Mammary epithelial cell (primary cell): Measurements from ENCODE around the gene FAM217A.

Experiments used
- CTCF ChIP-seq, 2 donors: IDR thresholded peaks in 1 of 2; conservative IDR thresholded peaks in 1 of 2; 2 replicates each; pipeline ENCODE4 v1.5.1; 2011 to 2012; ENCODE audit warnings: inconsistent platforms in 2 of 2, low read length in 2 of 2, mild to moderate bottlenecking in 2 of 2, control low read depth in 1 of 2, low read depth in 1 of 2; ENCODE audit not compliant: insufficient read depth in 1 of 2; ENCODE audit errors: extremely low read depth in 1 of 2
- EZH2 ChIP-seq: IDR thresholded peaks from 2 replicates; pipeline ENCODE4 v1.6.1; 2012; ENCODE audit warnings: low read length, inconsistent platforms, borderline replicate concordance

- TF ChIP-seq CTCF (conservative IDR thresholded peaks at IDR 0.05 in 1 of 2, IDR thresholded peaks at IDR 0.05 in 1 of 2; ENCODE audit: extremely low read depth in 1 of 2, insufficient read depth in 1 of 2, low read depth in 1 of 2, low read length in 2 of 2): no peak
- no peak for TF ChIP-seq EZH2
These were observed 48.3 kb downstream of the FAM217A start for GRCh38 chr6:4030669-4031068.
